ENCODE data around the gene CCDC12. TPM values are rescaled to one million over a fixed set of nuclear protein-coding genes. Genes with fewer than 3 reads are reported as not detected.

CCDC12 gene
- total and polyA plus RNA-seq, 2 of the 13 experiments (the other 11 are each of a cell fraction or from before 2014, with no cell fraction given) = 30.1 to 49.5 TPM

DNA sequence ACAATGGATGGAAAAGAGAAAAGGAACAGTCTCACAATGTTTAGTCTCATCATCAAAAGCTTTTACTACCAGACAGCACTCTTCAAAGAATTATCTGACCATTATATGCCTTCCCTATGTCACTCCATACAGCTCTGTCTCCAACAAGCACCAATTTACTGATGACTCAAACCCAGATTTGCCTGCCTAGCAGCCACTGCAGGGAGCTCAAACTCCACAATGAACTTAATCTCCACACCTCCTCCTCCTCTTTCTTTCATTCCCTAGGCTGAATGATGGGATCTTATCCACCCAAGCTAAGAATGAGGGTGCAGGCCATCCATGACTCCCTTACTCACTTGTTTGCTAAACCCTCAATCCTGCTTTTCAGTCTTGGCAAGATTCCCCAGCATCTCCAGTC, 48.4 kb upstream of the CCDC12 start (continued):
- TF ChIP-seq, protein P1, sequence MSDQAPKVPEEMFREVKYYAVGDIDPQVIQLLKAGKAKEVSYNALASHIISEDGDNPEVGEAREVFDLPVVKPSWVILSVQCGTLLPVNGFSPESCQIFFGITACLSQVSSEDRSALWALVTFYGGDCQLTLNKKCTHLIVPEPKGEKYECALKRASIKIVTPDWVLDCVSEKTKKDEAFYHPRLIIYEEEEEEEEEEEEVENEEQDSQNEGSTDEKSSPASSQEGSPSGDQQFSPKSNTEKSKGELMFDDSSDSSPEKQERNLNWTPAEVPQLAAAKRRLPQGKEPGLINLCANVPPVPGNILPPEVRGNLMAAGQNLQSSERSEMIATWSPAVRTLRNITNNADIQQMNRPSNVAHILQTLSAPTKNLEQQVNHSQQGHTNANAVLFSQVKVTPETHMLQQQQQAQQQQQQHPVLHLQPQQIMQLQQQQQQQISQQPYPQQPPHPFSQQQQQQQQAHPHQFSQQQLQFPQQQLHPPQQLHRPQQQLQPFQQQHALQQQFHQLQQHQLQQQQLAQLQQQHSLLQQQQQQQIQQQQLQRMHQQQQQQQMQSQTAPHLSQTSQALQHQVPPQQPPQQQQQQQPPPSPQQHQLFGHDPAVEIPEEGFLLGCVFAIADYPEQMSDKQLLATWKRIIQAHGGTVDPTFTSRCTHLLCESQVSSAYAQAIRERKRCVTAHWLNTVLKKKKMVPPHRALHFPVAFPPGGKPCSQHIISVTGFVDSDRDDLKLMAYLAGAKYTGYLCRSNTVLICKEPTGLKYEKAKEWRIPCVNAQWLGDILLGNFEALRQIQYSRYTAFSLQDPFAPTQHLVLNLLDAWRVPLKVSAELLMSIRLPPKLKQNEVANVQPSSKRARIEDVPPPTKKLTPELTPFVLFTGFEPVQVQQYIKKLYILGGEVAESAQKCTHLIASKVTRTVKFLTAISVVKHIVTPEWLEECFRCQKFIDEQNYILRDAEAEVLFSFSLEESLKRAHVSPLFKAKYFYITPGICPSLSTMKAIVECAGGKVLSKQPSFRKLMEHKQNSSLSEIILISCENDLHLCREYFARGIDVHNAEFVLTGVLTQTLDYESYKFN (CRISPR knock-in tag; conservative IDR thresholded peaks at IDR 0.05) = no peak
- no peak for TF ChIP-seq NR2F1 (CRISPR knock-in tag; IDR thresholded peaks at IDR 0.05)
- no peak for TF ChIP-seq ERF (CRISPR knock-in tag; IDR thresholded peaks at IDR 0.05)
- no peak for TF ChIP-seq NFE2L2 (IDR thresholded peaks at IDR 0.05; ENCODE audit: low read length)
- no peak for TF ChIP-seq RORA (CRISPR knock-in tag; IDR thresholded peaks at IDR 0.05)
- TF ChIP-seq NFKBIZ (CRISPR knock-in tag; IDR thresholded peaks at IDR 0.05) = no peak

DNA sequence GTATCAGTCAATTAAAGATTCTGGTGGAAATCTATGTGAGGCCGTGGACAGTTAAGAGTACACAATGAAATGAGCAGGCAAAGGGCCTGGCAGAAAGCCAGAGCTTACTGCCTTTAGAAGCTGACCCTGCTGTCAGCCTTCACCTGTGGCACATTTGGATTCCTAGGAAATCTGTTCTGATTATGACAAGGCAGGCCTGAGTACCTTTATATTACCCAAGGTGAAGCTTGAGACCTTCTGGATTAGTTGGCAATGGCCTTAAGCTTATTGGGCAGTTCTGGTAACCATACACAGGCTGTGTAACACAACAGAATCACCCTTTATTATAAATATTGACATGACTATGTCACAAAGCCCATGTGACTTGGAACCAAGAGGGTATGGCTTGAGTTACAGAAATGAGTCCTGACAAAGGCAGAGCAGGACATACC, 46.1 kb upstream of the CCDC12 start:
- Histone ChIP-seq H3K4me1 (ENCODE audit: insufficient read depth, low read length) (peaks cover 43% of the 10 kb centered on the region), H4K20me1 (ENCODE audit: insufficient read depth, low read length) (peaks cover 8% of the 10 kb centered on the region), H3K79me2 (ENCODE audit: insufficient read depth, low read length) (peaks cover 14% of the 10 kb centered on the region), H3K9ac (ENCODE audit: insufficient read depth, low read depth, low read length) (no peak overlapping the region), H3K27me3 (ENCODE audit: control insufficient read depth in 1 of 2, insufficient read depth in 2 of 2, low read length in 2 of 2) (no peaks in the 10 kb centered on the region), H3K9me3 (ENCODE audit: low read length) (no peaks in the 10 kb centered on the region), H3K4me3 (replicated peaks in 1 of 3; ENCODE audit: insufficient read depth in 1 of 3, low read depth in 2 of 3, low read length in 3 of 3) (no peak overlapping the region), H2AFZ (ENCODE audit: low read length) (no peak overlapping the region), H3K36me3 (replicated peaks in 1 of 2; ENCODE audit: control insufficient read depth in 1 of 2, insufficient read depth in 2 of 2, low read length in 2 of 2) (peaks cover 5 to 24% of the 10 kb centered on the region in 2 experiments; a peak in 4 of 5 replicates), H3K4me2 (ENCODE audit: low read depth, low read length) (no peak overlapping the region), H3K27ac (ENCODE audit: extremely low read length, insufficient read depth, low read length) (no peak overlapping the region)
- ATAC-seq (no peak; the same call in 2 of the 3 replicates), FAIRE-seq (no peak), DNase-seq (ENCODE audit: low spot score) (no peak)
- no TSS peak for BruUV-seq (replicated peaks)
- CTCF ChIA-PET (ENCODE audit: low intra/inter-chr PET ratio, low total read pairs) = no interaction called here
- POLR2A ChIA-PET = no interaction called here
- in situ Hi-C loops (cut with HindIII; ENCODE audit: extremely low pct_ligation_motif_present, low pct_unique_long_range_greater_than_20kb) (no loop called here), intact Hi-C loops (cut with micrococcal nuclease; ENCODE audit: unreplicated experiment) (no loop called here)
- WGBS (ENCODE audit: low lambda C conversion rate) = 82% methylated on average over 1 of the region's 1 CpG
- TF ChIP-seq, protein P2, sequence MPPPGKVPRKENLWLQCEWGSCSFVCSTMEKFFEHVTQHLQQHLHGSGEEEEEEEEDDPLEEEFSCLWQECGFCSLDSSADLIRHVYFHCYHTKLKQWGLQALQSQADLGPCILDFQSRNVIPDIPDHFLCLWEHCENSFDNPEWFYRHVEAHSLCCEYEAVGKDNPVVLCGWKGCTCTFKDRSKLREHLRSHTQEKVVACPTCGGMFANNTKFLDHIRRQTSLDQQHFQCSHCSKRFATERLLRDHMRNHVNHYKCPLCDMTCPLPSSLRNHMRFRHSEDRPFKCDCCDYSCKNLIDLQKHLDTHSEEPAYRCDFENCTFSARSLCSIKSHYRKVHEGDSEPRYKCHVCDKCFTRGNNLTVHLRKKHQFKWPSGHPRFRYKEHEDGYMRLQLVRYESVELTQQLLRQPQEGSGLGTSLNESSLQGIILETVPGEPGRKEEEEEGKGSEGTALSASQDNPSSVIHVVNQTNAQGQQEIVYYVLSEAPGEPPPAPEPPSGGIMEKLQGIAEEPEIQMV (CRISPR knock-in tag; IDR thresholded peaks at IDR 0.05; ENCODE audit: low read depth) = no peak
- TF ChIP-seq, protein P3, sequence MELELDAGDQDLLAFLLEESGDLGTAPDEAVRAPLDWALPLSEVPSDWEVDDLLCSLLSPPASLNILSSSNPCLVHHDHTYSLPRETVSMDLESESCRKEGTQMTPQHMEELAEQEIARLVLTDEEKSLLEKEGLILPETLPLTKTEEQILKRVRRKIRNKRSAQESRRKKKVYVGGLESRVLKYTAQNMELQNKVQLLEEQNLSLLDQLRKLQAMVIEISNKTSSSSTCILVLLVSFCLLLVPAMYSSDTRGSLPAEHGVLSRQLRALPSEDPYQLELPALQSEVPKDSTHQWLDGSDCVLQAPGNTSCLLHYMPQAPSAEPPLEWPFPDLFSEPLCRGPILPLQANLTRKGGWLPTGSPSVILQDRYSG (CRISPR knock-in tag; IDR thresholded peaks at IDR 0.05) = no peak
- TF ChIP-seq, protein P4, sequence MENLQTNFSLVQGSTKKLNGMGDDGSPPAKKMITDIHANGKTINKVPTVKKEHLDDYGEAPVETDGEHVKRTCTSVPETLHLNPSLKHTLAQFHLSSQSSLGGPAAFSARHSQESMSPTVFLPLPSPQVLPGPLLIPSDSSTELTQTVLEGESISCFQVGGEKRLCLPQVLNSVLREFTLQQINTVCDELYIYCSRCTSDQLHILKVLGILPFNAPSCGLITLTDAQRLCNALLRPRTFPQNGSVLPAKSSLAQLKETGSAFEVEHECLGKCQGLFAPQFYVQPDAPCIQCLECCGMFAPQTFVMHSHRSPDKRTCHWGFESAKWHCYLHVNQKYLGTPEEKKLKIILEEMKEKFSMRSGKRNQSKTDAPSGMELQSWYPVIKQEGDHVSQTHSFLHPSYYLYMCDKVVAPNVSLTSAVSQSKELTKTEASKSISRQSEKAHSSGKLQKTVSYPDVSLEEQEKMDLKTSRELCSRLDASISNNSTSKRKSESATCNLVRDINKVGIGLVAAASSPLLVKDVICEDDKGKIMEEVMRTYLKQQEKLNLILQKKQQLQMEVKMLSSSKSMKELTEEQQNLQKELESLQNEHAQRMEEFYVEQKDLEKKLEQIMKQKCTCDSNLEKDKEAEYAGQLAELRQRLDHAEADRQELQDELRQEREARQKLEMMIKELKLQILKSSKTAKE (CRISPR knock-in tag; IDR thresholded peaks at IDR 0.05; ENCODE audit: borderline replicate concordance) = no peak
- TF ChIP-seq GPN1 (CRISPR knock-in tag; IDR thresholded peaks at IDR 0.05; ENCODE audit: borderline replicate concordance) (no peak), ETV5 (CRISPR knock-in tag; IDR thresholded peaks at IDR 0.05; ENCODE audit: borderline replicate concordance) (no peak)
- TF ChIP-seq, protein P5, sequence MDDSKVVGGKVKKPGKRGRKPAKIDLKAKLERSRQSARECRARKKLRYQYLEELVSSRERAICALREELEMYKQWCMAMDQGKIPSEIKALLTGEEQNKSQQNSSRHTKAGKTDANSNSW (CRISPR knock-in tag; IDR thresholded peaks at IDR 0.05; ENCODE audit: borderline replicate concordance) = no peak
